Astrocyte (in vitro differentiated cells and primary cell): ENCODE results near the gene CDK16.

Experiments
- CTCF ChIP-seq: IDR thresholded peaks from 2 replicates; pipeline ENCODE4 v1.5.1; 2011; ENCODE audit warnings: low read depth, mild to moderate bottlenecking, inconsistent platforms, low read length, moderate library complexity; ENCODE audit not compliant: insufficient read depth
- EZH2 ChIP-seq: IDR thresholded peaks from 2 replicates; pipeline ENCODE4 v1.6.1; 2012; ENCODE audit warnings: mild to moderate bottlenecking, low read length, inconsistent platforms; ENCODE audit not compliant: insufficient read depth

- TF ChIP-seq CTCF: no peak
- no peak for TF ChIP-seq EZH2
Measured at GRCh38 chrX:47266643-47267042, 48.2 kb downstream of the CDK16 start.
